SKM-1 treated with dmso at 0.1 percent for 144 hours (cell line): ENCODE data around the gene HIC1.

Source experiments
- DNase-seq: peaks from one replicate; lab custom pipeline; 2025; ENCODE audit not compliant: unreplicated experiment; lab: John Stamatoyannopoulos, UW

Gene HIC1

GRCh38 chr17:2044263-2044894 is 10.5 kb upstream of the HIC1 start:
- DNase-seq = no peak

- DNase-seq = no peak
These were observed 7.3 kb upstream of the HIC1 start for GRCh38 chr17:2047590-2047989.

DNA sequence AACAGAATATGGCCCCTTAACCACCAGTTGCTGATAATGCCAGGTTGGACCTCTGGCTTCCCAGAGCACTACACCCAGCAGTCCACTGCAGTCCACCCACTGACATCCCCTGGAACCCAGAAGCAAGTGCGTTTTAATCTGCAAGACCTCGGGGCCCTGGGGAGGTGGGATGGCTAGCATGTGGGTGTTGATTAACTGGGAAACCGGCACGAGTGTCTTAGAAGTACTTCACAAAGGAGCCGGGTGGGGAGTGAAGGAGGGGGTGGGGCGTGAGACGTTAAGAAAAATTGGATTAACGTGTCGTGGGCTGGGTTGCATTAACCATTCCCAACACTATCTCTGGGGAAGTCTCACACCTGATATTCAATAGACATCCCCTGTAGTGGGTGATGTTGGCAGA is 6.1 kb upstream of the HIC1 start:
- DNase-seq = no peak

GRCh38 chr17:2049333-2050299 is 5.3 kb upstream of the HIC1 start:
- no peak for DNase-seq

- DNase-seq = no peak
These were observed 4.4 kb upstream of the HIC1 start for GRCh38 chr17:2050300-2051060.

- DNase-seq = no peak
These were observed 3.6 kb upstream of the HIC1 start for GRCh38 chr17:2051061-2051932.

DNA sequence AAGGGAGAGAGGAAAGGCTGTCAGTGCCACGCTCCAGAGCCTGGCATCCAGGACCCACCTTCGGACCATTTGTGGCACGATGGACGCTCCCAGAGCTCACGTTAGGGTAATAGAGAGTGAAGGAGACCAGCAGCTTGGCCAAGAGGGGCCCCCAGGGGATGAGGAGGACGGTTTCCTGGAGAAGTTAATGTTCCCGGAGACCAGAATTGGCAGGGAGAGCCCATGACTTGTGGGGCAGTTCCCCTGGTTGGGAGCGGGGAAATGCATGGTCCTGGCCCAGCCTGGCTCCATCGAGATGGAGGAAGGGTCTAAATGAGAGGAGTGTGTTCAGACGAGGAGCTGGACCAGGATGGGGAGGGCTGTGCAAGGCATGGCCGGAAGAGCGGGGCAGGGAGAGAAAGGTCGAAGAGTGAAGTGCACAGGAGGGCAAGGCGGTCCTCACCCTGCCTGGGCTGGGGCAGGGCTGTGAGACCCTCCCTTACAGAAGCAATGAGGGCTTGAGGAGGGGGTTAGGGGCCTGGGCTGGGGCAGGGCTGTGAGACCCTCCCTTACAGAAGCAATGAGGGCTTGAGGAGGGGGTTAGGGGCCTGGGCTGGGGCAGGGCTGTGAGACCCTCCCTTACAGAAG is 2.9 kb upstream of the HIC1 start:
- DNase-seq = no peak

GRCh38 chr17:2053380-2054261 is 1.3 kb upstream of the HIC1 start:
- no peak for DNase-seq

DNA sequence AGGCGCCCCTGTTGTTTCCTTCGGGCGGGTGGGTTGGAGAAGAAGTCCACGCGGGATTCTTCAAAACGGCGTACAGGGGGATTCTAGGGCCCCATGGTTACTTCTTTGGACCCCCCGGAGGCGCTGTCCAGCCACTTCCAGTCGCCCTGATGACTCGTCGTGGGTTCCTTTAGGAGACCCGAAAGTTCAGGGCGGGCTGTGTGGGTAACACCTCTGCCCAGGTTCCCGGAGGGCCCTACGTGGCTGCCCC is 716 bp upstream of the HIC1 start:
- no peak for DNase-seq

- no peak for DNase-seq
These were observed 646 bp downstream of the HIC1 start for GRCh38 chr17:2055292-2056205.

DNA sequence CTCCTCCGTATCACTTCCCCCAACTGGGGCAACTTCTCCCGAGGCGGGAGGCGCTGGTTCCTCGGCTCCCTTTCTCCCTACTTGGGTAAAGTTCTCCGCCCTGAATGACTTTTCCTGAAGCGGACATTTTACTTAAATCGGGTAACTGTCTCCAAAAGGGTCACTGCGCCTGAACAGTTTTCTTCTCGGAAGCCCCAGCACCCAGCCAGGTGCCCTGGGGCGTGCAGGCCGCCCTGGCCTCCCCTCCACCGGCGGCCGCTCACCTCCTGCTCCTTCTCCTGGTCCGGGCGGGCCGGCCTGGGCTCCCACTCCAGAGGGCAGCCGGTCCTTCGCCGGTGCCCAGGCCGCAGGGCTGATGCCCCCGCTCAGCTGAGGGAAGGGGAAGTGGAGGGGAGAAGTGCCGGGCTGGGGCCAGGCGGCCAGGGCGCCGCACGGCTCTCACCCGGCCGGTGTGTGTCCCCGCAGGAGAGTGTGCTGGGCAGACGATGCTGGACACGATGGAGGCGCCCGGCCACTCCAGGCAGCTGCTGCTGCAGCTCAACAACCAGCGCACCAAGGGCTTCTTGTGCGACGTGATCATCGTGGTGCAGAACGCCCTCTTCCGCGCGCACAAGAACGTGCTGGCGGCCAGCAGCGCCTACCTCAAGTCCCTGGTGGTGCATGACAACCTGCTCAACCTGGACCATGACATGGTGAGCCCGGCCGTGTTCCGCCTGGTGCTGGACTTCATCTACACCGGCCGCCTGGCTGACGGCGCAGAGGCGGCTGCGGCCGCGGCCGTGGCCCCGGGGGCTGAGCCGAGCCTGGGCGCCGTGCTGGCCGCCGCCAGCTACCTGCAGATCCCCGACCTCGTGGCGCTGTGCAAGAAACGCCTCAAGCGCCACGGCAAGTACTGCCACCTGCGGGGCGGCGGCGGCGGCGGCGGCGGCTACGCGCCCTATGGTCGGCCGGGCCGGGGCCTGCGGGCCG is 1.6 kb downstream of the HIC1 start:
- DNase-seq = no peak

- no peak for DNase-seq
These were observed 2.4 kb downstream of the HIC1 start for GRCh38 chr17:2057175-2057759.

- DNase-seq = no peak
These were observed 3.1 kb downstream of the HIC1 start for GRCh38 chr17:2057760-2058585.

- DNase-seq = peak; percentile 39
These were observed 4.0 kb downstream of the HIC1 start for GRCh38 chr17:2058586-2059546.
